ENCODE measurements around the gene SRPX2. TPM values are rescaled to one million over a fixed set of nuclear protein-coding genes. Genes with fewer than 3 reads are reported as not detected.

Gene SRPX2
- polyA plus RNA-seq, 1 donor (not counting 4 experiments of a cell fraction or from before 2014, with no cell fraction given), result 4.0 TPM

GRCh38 chrX:100687546-100687945, 43.5 kb downstream of the SRPX2 start:
- no peak overlapping the region for H3K4me3 ChIP-seq (ENCODE audit: control insufficient read depth in 2 of 3, extremely low read depth in 1 of 3, insufficient read depth in 2 of 3, low read depth in 1 of 3, low read length in 3 of 3)
- H3K36me3 ChIP-seq (ENCODE audit: control insufficient read depth in 2 of 2, extremely low read depth in 1 of 2, insufficient read depth in 2 of 2, low read length in 2 of 2), result no peaks in the 10 kb centered on the region
- no peaks in the 10 kb centered on the region for H3K9me1 ChIP-seq (ENCODE audit: control insufficient read depth, extremely low read depth, insufficient read depth, low read length)
- H4K20me1 ChIP-seq (ENCODE audit: control insufficient read depth, extremely low read depth, insufficient read depth, low read length), result no peaks in the 10 kb centered on the region
- dilution Hi-C loops (cut with MboI; ENCODE audit: extremely low pct_ligation_motif_present, low sequenced_read_pairs), result no loop called here
- H3K27ac ChIP-seq (ENCODE audit: control insufficient read depth, insufficient read depth, low read length), result no peak overlapping the region
- H3K9me3 ChIP-seq (ENCODE audit: control insufficient read depth, low read depth, low read length), result no peaks in the 10 kb centered on the region
- TF ChIP-seq CTCF (optimal IDR thresholded peaks at IDR 0.05 in 1 of 3, IDR thresholded peaks at IDR 0.05 in 1 of 3, conservative IDR thresholded peaks at IDR 0.05 in 1 of 3; ENCODE audit: extremely low read depth in 1 of 3, insufficient read depth in 2 of 3, low read length in 3 of 3) (no peak), EZH2 (IDR thresholded peaks at IDR 0.05; ENCODE audit: low read length) (no peak)
- no peaks in the 10 kb centered on the region for H3K4me1 ChIP-seq (ENCODE audit: control insufficient read depth, extremely low read depth, insufficient read depth, low read length)
- H2AFZ ChIP-seq (ENCODE audit: control insufficient read depth, low read length), result no peak overlapping the region
- FAIRE-seq, result no peak
- H3K27me3 ChIP-seq (ENCODE audit: control insufficient read depth, extremely low read depth, insufficient read depth, low read length), result no peaks in the 10 kb centered on the region
- H3K4me2 ChIP-seq (ENCODE audit: control insufficient read depth, extremely low read depth, insufficient read depth, low read depth, low read length), result no peak overlapping the region
- no peak overlapping the region for H3K9ac ChIP-seq (ENCODE audit: control insufficient read depth, extremely low read depth, insufficient read depth, low read length)
- DNase-seq (ENCODE audit: low read depth, low spot score), result no peak
- H3K79me2 ChIP-seq (ENCODE audit: control insufficient read depth, insufficient read depth, low read length), result no peaks in the 10 kb centered on the region

- Histone ChIP-seq H3K9me3 (ENCODE audit: control insufficient read depth, low read depth, low read length) (no peaks in the 10 kb centered on the region), H3K4me3 (ENCODE audit: control insufficient read depth in 2 of 3, extremely low read depth in 1 of 3, insufficient read depth in 2 of 3, low read depth in 1 of 3, low read length in 3 of 3) (no peak overlapping the region), H3K79me2 (ENCODE audit: control insufficient read depth, insufficient read depth, low read length) (no peaks in the 10 kb centered on the region), H3K4me1 (ENCODE audit: control insufficient read depth, extremely low read depth, insufficient read depth, low read length) (no peaks in the 10 kb centered on the region), H3K9ac (ENCODE audit: control insufficient read depth, extremely low read depth, insufficient read depth, low read length) (no peak overlapping the region), H4K20me1 (ENCODE audit: control insufficient read depth, extremely low read depth, insufficient read depth, low read length) (no peaks in the 10 kb centered on the region), H3K36me3 (ENCODE audit: control insufficient read depth in 2 of 2, extremely low read depth in 1 of 2, insufficient read depth in 2 of 2, low read length in 2 of 2) (no peaks in the 10 kb centered on the region), H2AFZ (ENCODE audit: control insufficient read depth, low read length) (no peak overlapping the region), H3K27me3 (ENCODE audit: control insufficient read depth, extremely low read depth, insufficient read depth, low read length) (no peaks in the 10 kb centered on the region), H3K9me1 (ENCODE audit: control insufficient read depth, extremely low read depth, insufficient read depth, low read length) (no peaks in the 10 kb centered on the region), H3K4me2 (ENCODE audit: control insufficient read depth, extremely low read depth, insufficient read depth, low read depth, low read length) (no peak overlapping the region), H3K27ac (ENCODE audit: control insufficient read depth, insufficient read depth, low read length) (no peak overlapping the region)
- no peak for TF ChIP-seq CTCF (optimal IDR thresholded peaks at IDR 0.05 in 1 of 3, IDR thresholded peaks at IDR 0.05 in 1 of 3, conservative IDR thresholded peaks at IDR 0.05 in 1 of 3; ENCODE audit: extremely low read depth in 1 of 3, insufficient read depth in 2 of 3, low read length in 3 of 3)
- TF ChIP-seq EZH2 (IDR thresholded peaks at IDR 0.05; ENCODE audit: low read length), result no peak
- FAIRE-seq (no peak), DNase-seq (ENCODE audit: low read depth, low spot score) (no peak)
- dilution Hi-C loops (cut with MboI; ENCODE audit: extremely low pct_ligation_motif_present, low sequenced_read_pairs), result no loop called here
These were observed 51.3 kb downstream of the SRPX2 start for GRCh38 chrX:100695302-100695701.
